Skeletal muscle tissue (tissue), 4 donors: ENCODE measurements around the gene CASQ2. TPM values are rescaled to one million over a fixed set of nuclear protein-coding genes. Genes with fewer than 3 reads are reported as not detected.
A peak's percentile ranks its signal among the peaks of the same experiment; 100 is the strongest.

Source experiments
- H3K27ac ChIP-seq: one replicate; pipeline ENCODE4 v1.7.0; 2013; ENCODE audit warnings: mild to moderate bottlenecking, low read depth, low read length, inconsistent platforms
- H3K27me3 ChIP-seq, 3 donors: one replicate each; pipeline ENCODE4 v1.7.0; 2013; ENCODE audit warnings: low read length in 3 of 3; ENCODE audit not compliant: control insufficient read depth in 3 of 3, insufficient read depth in 3 of 3
- H3K36me3 ChIP-seq, 3 donors: one replicate each; pipeline ENCODE4 v1.7.0; 2013; ENCODE audit warnings: low read length in 3 of 3; ENCODE audit not compliant: control insufficient read depth in 3 of 3, insufficient read depth in 3 of 3
- H3K4me1 ChIP-seq, 3 donors: one replicate each; pipeline ENCODE4 v1.7.0; 2013; ENCODE audit warnings: low read length in 3 of 3, mild to moderate bottlenecking in 3 of 3; ENCODE audit not compliant: control insufficient read depth in 3 of 3, insufficient read depth in 3 of 3
- H3K4me3 ChIP-seq, 3 donors: one replicate each; pipeline ENCODE4 v1.7.0; 2013; ENCODE audit warnings: low read length in 3 of 3
- H3K9ac ChIP-seq, 3 donors: one replicate each; pipeline ENCODE4 v1.7.0; 2013; ENCODE audit warnings: low read length in 3 of 3, mild to moderate bottlenecking in 3 of 3, moderate library complexity in 2 of 3, low read depth in 1 of 3
- H3K9me3 ChIP-seq, 3 donors: one replicate each; pipeline ENCODE4 v1.7.0; 2013; ENCODE audit warnings: low read length in 3 of 3; ENCODE audit not compliant: control insufficient read depth in 3 of 3
- total RNA-seq: library from RNA; depleted of rRNA; stranded (reverse); fragments of >200 nt; gene quantifications from one replicate; pipeline ENCODE4 v1.2.3, GENCODE V29; 2014
- donor health status: Osteomylitis.

CASQ2 gene
- total RNA-seq, 1 donor from 2014 or later = 416 TPM

- Histone ChIP-seq H3K4me3 (no peak overlapping the region), H3K9ac (no peak overlapping the region), H3K4me1 (peaks cover 25 to 41% (median 30%) of the 10 kb centered on the region in 3 donors), H3K27ac (no peak overlapping the region), H3K36me3 (peaks cover 10 to 16% (median 11%) of the 10 kb centered on the region in 3 donors), H3K9me3 (no peaks in the 10 kb centered on the region), H3K27me3 (no peaks in the 10 kb centered on the region)
Observed at GRCh38 chr1:115682792-115683191, 85.7 kb downstream of the CASQ2 start.

- peaks cover 10 to 12% (median 11%) of the 10 kb centered on the region in 3 donors for H3K36me3 ChIP-seq
- H3K4me1 ChIP-seq = peaks cover 25 to 41% (median 30%) of the 10 kb centered on the region in 3 donors
- H3K4me3 ChIP-seq = peak overlapping the region in 1 of 3 donors; percentile 54
- H3K9me3 ChIP-seq = no peaks in the 10 kb centered on the region
- peak overlapping the region in 1 of 3 donors; percentile 19 for H3K9ac ChIP-seq
- H3K27ac ChIP-seq = peak overlapping the region; percentile 20
- no peaks in the 10 kb centered on the region for H3K27me3 ChIP-seq
Observed at GRCh38 chr1:115680730-115681111, 87.8 kb downstream of the CASQ2 start.

- Histone ChIP-seq H3K9me3 (no peaks in the 10 kb centered on the region), H3K4me1 (peaks cover 25 to 41% (median 30%) of the 10 kb centered on the region in 3 donors), H3K27ac (peak overlapping the region; percentile 34), H3K27me3 (no peaks in the 10 kb centered on the region), H3K9ac (no peak overlapping the region), H3K4me3 (no peak overlapping the region), H3K36me3 (no peaks in the 10 kb centered on the region)
Observed at GRCh38 chr1:115679141-115679611, 89.3 kb downstream of the CASQ2 start.

DNA sequence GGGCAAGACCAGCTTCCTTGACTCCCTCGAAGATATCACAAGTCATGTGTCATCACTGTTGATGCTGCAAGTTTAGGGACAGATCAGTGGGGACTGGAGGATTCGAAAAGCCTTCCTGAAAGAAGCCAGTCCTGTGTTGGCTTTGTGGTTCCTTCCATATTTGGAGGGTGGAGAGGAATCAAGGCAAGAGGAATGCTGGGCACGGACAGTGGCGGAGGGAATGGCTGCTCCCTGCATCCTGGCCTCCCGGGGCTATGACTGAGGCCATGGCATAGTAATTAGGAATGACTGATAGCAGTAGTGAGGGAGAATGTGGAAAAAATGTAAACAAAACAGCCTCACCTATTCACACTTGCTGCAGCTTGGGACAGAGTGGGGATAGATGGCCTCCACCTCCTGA, 90.4 kb downstream of the CASQ2 start:
- Histone ChIP-seq H3K9ac (no peak overlapping the region), H3K36me3 (no peaks in the 10 kb centered on the region), H3K27me3 (no peaks in the 10 kb centered on the region), H3K27ac (no peak overlapping the region), H3K4me1 (peaks cover 25 to 39% (median 30%) of the 10 kb centered on the region in 3 donors), H3K4me3 (no peak overlapping the region), H3K9me3 (no peaks in the 10 kb centered on the region)

DNA sequence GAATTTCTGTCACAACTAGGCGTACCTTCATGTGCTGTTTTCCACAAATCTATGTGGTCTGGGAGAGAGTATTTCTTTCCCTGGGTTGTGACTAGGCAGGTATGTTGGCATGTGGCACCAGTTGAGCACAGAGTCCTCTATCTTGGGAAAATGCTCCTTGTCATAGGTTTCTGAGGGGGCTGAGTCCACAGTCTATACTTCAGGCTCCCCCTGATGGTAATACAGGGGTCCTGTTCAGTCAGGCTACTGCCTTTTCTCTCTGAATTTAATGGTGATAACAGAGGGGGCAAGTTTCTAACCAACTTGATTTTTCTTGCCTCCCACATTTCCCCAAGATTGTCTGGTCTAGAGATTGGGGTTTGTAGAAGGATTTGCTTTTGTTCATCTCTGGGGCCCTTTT, 90.9 kb downstream of the CASQ2 start:
- Histone ChIP-seq H3K9me3 (no peaks in the 10 kb centered on the region), H3K9ac (no peak overlapping the region), H3K27me3 (no peaks in the 10 kb centered on the region), H3K4me1 (peaks cover 23 to 34% (median 28%) of the 10 kb centered on the region in 3 donors), H3K36me3 (no peaks in the 10 kb centered on the region), H3K27ac (no peak overlapping the region), H3K4me3 (no peak overlapping the region)

DNA sequence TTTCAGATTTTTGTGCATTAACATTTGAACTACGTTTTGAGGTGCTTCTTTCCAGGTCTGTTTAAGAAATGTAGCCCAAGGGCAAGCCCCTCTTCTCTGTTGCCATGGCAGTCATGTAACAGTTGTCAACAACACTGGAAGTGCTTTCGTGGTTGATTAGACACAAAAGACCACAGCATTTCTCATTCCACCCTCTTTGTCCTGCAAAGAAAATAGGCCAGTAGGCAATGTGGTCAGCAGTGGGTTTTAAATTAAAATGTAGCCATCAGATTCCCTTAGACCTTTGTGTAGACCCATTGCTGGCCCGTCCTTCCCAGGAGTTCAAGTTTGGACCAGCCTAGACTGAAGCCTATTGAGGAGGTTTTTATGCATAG, 91.3 kb downstream of the CASQ2 start:
- no peaks in the 10 kb centered on the region for H3K27me3 ChIP-seq
- no peaks in the 10 kb centered on the region for H3K9me3 ChIP-seq
- no peaks in the 10 kb centered on the region for H3K36me3 ChIP-seq
- no peak overlapping the region for H3K27ac ChIP-seq
- no peak overlapping the region for H3K9ac ChIP-seq
- no peak overlapping the region for H3K4me3 ChIP-seq
- H3K4me1 ChIP-seq = peaks cover 20 to 30% (median 24%) of the 10 kb centered on the region in 3 donors

DNA sequence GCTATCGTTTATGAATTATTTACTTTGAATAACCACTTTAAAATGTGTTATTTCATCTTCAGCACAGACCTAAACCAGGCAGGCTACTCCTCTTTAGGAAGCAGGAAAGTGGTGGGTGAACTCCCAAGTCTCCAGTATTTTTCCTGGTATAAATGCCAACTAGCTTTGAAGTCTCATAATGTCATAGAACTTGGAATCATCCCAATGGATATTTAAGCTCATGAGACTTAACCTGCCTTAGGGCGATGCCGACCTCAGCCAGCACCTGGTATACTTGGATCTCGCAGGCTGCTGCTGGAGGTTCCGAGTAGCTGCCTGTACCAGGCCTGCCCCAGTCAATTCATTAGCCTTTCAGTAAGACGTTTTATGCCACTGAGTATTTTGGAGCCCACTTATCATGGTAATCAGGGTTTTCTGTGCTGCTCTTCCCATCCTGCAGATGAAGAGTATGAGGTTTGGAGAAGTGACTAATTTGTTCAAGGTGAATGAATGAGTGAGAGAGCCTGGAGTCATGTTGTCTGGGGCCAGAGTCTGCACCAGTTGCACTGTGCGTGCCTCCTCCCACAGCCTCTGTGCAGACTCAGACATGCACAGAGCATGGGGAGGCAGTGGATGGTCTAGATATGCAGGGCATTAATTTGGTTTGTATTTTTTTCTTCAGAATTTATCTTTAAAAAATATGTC, 91.9 kb downstream of the CASQ2 start:
- Histone ChIP-seq H3K4me3 (no peak overlapping the region), H3K27me3 (no peaks in the 10 kb centered on the region), H3K4me1 (peaks cover 20 to 27% (median 21%) of the 10 kb centered on the region in 3 donors), H3K27ac (no peak overlapping the region), H3K36me3 (no peaks in the 10 kb centered on the region), H3K9me3 (no peaks in the 10 kb centered on the region), H3K9ac (no peak overlapping the region)

- H3K27me3 ChIP-seq = no peaks in the 10 kb centered on the region
- H3K9ac ChIP-seq = no peak overlapping the region
- no peak overlapping the region for H3K4me3 ChIP-seq
- H3K36me3 ChIP-seq = peaks cover 0 to 4% (median 0%) of the 10 kb centered on the region in 3 donors
- H3K27ac ChIP-seq = no peak overlapping the region
- H3K9me3 ChIP-seq = no peaks in the 10 kb centered on the region
- peaks cover 0 to 5% (median under 1%) of the 10 kb centered on the region in 3 donors for H3K4me1 ChIP-seq
Observed at GRCh38 chr1:115672224-115673009, 96.1 kb downstream of the CASQ2 start.

DNA sequence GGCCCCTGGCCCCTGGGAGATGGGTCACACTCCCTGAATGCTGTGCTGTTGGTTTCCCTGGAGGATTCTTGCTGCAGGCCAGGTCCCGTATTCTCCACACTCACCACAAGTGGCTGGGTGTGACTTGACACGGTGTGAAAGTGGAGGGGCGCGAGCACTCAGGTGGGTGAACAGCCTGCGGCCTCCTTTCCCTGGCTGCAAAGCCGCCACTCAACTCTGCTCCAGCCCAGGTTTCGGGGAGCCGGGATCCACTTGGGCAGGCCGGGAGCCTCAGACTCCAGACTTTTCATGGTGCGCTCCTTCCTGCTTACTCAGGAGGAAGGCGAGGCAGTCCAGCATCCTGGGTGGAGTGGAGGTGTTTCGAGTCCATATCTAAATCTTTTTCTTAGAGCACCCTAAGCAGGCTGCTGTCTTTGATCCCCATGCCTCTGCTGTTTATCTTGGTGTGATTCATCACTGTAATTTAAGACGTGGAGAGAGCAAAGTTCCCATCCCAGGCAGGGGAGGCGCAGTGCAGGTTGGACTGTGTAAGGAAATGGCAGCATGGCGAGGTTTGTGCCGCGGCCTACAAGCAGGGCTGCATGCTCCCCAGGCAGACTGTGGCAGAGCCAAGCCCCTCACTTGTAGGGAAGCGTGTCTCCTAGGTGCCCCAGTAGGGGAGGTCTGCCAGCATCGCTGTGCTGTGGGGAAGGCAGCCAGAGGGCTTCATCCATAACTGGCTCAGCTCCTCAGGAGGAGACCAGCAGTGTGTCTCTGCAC, 97.2 kb downstream of the CASQ2 start:
- Histone ChIP-seq H3K9me3 (no peaks in the 10 kb centered on the region), H3K9ac (no peak overlapping the region), H3K4me1 (peaks cover 10 to 15% (median 11%) of the 10 kb centered on the region in 3 donors), H3K27ac (no peak overlapping the region), H3K36me3 (peaks cover 0 to 4% (median 0%) of the 10 kb centered on the region in 3 donors), H3K4me3 (no peak overlapping the region), H3K27me3 (no peaks in the 10 kb centered on the region)
